Measurements from ENCODE around the gene NAGS. TPM values are rescaled to one million over a fixed set of nuclear protein-coding genes. Genes with fewer than 3 reads are reported as not detected.

NAGS gene
- total and polyA plus RNA-seq, 4 donors: 2.6 to 10.7 (median 5.0) TPM

DNA sequence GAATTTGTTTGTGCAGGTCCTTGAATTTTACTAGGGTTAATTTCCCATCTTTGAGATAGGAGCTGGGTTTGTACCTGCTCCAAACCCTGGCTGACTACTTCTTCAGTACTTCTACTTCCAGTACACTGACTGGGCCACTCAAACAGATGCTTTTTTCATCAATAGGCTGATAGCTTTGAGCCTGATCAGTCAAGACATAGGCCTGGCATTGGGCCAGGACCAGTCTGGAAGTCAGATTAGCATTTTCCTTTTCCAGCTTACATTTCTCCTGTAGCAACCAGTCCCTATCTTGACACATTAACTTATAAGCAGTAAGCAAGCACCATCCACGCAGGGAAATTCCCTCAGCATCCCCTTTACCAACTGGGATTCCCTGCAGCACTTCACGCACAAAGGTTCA, 17.8 kb downstream of the NAGS start:
- Histone ChIP-seq H3K9ac (ENCODE audit: insufficient read depth in 1 of 2, low read length in 2 of 2) (no peak overlapping the region), H3K27me3 (ENCODE audit: control insufficient read depth in 3 of 3, insufficient read depth in 3 of 3, low read length in 2 of 3) (no peaks in the 10 kb centered on the region), H3K4me1 (ENCODE audit: control insufficient read depth in 5 of 5, insufficient read depth in 5 of 5, low read length in 5 of 5) (no peaks in the 10 kb centered on the region), H3K4me3 (no peak overlapping the region), H3K27ac (ENCODE audit: low read depth in 1 of 2, low read length in 1 of 2) (no peak overlapping the region), H3K36me3 (ENCODE audit: control insufficient read depth in 4 of 4, insufficient read depth in 4 of 4, low read length in 4 of 4) (peaks cover 0 to 9% (median 0%) of the 10 kb centered on the region in 4 donors), H3K9me3 (ENCODE audit: control insufficient read depth in 4 of 4, insufficient read depth in 3 of 4, low read length in 3 of 4) (no peaks in the 10 kb centered on the region)
- DNase-seq: no peak
- no peak for ATAC-seq (ENCODE audit: insufficient read depth, low FRiP score)
- TF ChIP-seq, protein P1, sequence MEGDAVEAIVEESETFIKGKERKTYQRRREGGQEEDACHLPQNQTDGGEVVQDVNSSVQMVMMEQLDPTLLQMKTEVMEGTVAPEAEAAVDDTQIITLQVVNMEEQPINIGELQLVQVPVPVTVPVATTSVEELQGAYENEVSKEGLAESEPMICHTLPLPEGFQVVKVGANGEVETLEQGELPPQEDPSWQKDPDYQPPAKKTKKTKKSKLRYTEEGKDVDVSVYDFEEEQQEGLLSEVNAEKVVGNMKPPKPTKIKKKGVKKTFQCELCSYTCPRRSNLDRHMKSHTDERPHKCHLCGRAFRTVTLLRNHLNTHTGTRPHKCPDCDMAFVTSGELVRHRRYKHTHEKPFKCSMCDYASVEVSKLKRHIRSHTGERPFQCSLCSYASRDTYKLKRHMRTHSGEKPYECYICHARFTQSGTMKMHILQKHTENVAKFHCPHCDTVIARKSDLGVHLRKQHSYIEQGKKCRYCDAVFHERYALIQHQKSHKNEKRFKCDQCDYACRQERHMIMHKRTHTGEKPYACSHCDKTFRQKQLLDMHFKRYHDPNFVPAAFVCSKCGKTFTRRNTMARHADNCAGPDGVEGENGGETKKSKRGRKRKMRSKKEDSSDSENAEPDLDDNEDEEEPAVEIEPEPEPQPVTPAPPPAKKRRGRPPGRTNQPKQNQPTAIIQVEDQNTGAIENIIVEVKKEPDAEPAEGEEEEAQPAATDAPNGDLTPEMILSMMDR (IDR thresholded peaks at IDR 0.05; ENCODE audit: control extremely low read depth, extremely low read depth): no peak
- WGBS, 2 donors: 93 to 94% methylated on average over 2 of the region's 2 CpGs

DNA sequence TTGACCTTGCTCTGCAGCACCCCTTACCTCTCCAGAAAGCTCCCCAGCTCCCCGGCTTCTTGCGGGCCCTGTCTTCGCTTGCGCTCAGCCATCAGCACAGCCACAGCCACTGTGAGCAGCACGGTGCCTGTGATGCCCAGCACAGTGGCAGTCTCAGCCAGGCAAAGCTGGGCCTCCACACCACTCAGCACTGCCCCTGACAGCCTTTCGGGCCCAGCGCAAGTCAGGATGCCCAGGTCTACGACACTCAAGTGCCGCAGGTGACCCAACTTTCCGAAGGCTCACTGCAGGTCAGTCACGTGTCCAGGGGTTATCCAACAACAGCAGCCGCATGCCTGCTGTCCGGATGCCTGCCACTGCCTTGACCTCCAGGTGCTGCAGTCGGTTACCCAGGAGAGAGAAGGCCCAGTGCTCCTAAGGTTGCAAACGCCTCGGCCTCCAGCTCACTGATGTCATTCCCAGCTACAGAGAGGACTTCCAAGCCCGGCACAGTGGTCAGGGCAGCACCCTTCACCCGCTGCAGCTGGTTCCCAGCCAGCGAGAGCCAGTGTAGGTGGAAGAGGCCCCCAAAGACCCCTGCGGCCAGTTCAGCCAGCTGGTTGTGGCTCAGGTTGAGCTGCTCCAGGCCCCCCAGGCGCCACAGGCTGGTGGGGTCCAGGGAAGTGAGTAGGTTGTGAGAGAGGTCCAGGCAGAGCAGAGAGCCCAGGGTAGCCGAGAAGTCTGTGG, 19.3 kb downstream of the NAGS start:
- no peaks in the 10 kb centered on the region for H3K9me3 ChIP-seq (ENCODE audit: control insufficient read depth in 4 of 4, insufficient read depth in 3 of 4, low read length in 3 of 4)
- H3K4me1 ChIP-seq (ENCODE audit: control insufficient read depth in 5 of 5, insufficient read depth in 5 of 5, low read length in 5 of 5): no peaks in the 10 kb centered on the region
- H3K9ac ChIP-seq (ENCODE audit: insufficient read depth in 1 of 2, low read length in 2 of 2): no peak overlapping the region
- WGBS, 2 donors: 92% methylated on average over 22 of the region's 22 CpGs
- H3K36me3 ChIP-seq (ENCODE audit: control insufficient read depth in 4 of 4, insufficient read depth in 4 of 4, low read length in 4 of 4): peaks cover 0 to 14% (median 0%) of the 10 kb centered on the region in 4 donors
- DNase-seq (no peak), ATAC-seq (ENCODE audit: insufficient read depth, low FRiP score) (no peak)
- no peaks in the 10 kb centered on the region for H3K27me3 ChIP-seq (ENCODE audit: control insufficient read depth in 3 of 3, insufficient read depth in 3 of 3, low read length in 2 of 3)
- TF ChIP-seq, protein P1 (IDR thresholded peaks at IDR 0.05; ENCODE audit: control extremely low read depth, extremely low read depth): no peak
- H3K4me3 ChIP-seq: no peak overlapping the region
- no peak overlapping the region for H3K27ac ChIP-seq (ENCODE audit: low read depth in 1 of 2, low read length in 1 of 2)

DNA sequence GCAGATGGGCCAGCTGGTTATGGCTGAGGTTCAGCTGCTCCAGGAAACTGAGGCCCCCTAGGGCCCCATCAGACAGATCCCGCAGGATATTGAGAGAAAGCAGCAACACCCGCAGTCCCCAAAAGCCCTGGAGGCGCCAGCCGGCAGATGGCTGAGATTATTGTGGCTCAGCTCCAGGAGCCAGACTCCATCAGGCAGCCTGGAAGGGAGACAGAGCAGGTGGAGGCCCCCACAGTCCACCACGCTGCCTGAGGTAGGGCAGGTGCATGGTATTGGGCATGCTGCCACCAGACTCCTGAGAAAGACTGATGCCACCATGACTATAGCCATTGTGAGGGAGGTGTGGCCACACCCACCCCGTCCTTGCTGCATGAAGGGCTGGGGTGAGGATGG, 19.8 kb downstream of the NAGS start:
- ATAC-seq (ENCODE audit: insufficient read depth, low FRiP score): no peak
- H3K4me3 ChIP-seq: no peak overlapping the region
- TF ChIP-seq, protein P1 (IDR thresholded peaks at IDR 0.05; ENCODE audit: control extremely low read depth, extremely low read depth): no peak
- no peak overlapping the region for H3K27ac ChIP-seq (ENCODE audit: low read depth in 1 of 2, low read length in 1 of 2)
- no peaks in the 10 kb centered on the region for H3K27me3 ChIP-seq (ENCODE audit: control insufficient read depth in 3 of 3, insufficient read depth in 3 of 3, low read length in 2 of 3)
- H3K36me3 ChIP-seq (ENCODE audit: control insufficient read depth in 4 of 4, insufficient read depth in 4 of 4, low read length in 4 of 4): peaks cover 0 to 15% (median 0%) of the 10 kb centered on the region in 4 donors
- H3K4me1 ChIP-seq (ENCODE audit: control insufficient read depth in 5 of 5, insufficient read depth in 5 of 5, low read length in 5 of 5): no peaks in the 10 kb centered on the region
- no peaks in the 10 kb centered on the region for H3K9me3 ChIP-seq (ENCODE audit: control insufficient read depth in 4 of 4, insufficient read depth in 3 of 4, low read length in 3 of 4)
- no peak for DNase-seq
- WGBS, 2 donors: 82 to 88% methylated on average over 6 of the region's 6 CpGs
- no peak overlapping the region for H3K9ac ChIP-seq (ENCODE audit: insufficient read depth in 1 of 2, low read length in 2 of 2)

DNA sequence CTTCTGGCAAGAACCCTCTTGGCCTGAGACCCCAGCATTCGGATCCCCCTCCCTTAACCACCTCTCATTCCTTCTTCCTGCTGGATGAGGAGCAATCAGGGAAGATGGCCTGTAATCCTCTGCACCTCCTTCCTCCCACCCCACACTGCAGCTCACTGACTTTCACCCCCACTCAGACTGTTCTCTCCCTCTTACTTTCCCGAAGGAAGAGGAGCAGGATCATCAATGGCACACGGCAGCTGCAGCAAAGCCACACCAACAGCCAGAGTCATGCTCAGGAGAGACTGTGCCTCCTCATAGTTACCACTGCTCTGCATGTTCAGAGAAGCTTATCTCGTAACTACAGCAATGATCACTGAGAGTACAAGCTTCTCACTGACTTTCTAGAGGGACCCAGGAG, 20.4 kb downstream of the NAGS start:
- Histone ChIP-seq H3K9me3 (ENCODE audit: control insufficient read depth in 4 of 4, insufficient read depth in 3 of 4, low read length in 3 of 4) (no peaks in the 10 kb centered on the region), H3K27me3 (ENCODE audit: control insufficient read depth in 3 of 3, insufficient read depth in 3 of 3, low read length in 2 of 3) (no peaks in the 10 kb centered on the region), H3K36me3 (ENCODE audit: control insufficient read depth in 4 of 4, insufficient read depth in 4 of 4, low read length in 4 of 4) (peaks cover 0 to 15% (median 0%) of the 10 kb centered on the region in 4 donors), H3K9ac (ENCODE audit: insufficient read depth in 1 of 2, low read length in 2 of 2) (no peak overlapping the region), H3K4me3 (no peak overlapping the region), H3K27ac (ENCODE audit: low read depth in 1 of 2, low read length in 1 of 2) (no peak overlapping the region), H3K4me1 (ENCODE audit: control insufficient read depth in 5 of 5, insufficient read depth in 5 of 5, low read length in 5 of 5) (no peaks in the 10 kb centered on the region)
- WGBS, 2 donors: 90 to 94% methylated on average over 4 of the region's 4 CpGs
- DNase-seq (no peak), ATAC-seq (ENCODE audit: insufficient read depth, low FRiP score) (no peak)
- TF ChIP-seq, protein P1 (IDR thresholded peaks at IDR 0.05; ENCODE audit: control extremely low read depth, extremely low read depth): no peak

All from lung (tissue), 12 donors.